Cardiac muscle cell (in vitro differentiated cells and primary cell): ENCODE data around the gene CHRNA7. TPM values are rescaled to one million over a fixed set of nuclear protein-coding genes. Genes with fewer than 3 reads are reported as not detected.

Source experiments
- DNase-seq, 2 donors: peaks; one replicate each; pipeline versions ENCODE4 v3.0.0 to v3.0.0-alpha.2; 2010 to 2017; ENCODE audit warnings: low read depth in 1 of 2, low spot score in 1 of 2
- H3K27ac ChIP-seq: fragments of 200-600 bp; sonication (generic); 2 replicates; pipeline ENCODE4 v1.5.1; 2016
- H3K27me3 ChIP-seq: fragments of 200-600 bp; sonication (generic); 2 replicates; pipeline ENCODE4 v1.6.0; 2016; ENCODE audit warnings: control low read depth
- H3K36me3 ChIP-seq: fragments of 200-600 bp; sonication (generic); 2 replicates; pipeline ENCODE4 v1.5.1; 2016; ENCODE audit warnings: control low read depth
- H3K4me1 ChIP-seq: fragments of 200-600 bp; sonication (generic); 2 replicates; pipeline ENCODE4 v1.8.1; 2017; ENCODE audit warnings: low read depth, mild to moderate bottlenecking, mixed run types
- H3K4me3 ChIP-seq: fragments of 200-600 bp; sonication (generic); 2 replicates; pipeline ENCODE4 v1.5.1; 2016; ENCODE audit warnings: mild to moderate bottlenecking
- H3K9me3 ChIP-seq: fragments of 200-600 bp; sonication (generic); 2 replicates; pipeline ENCODE4 v1.5.1; 2017; ENCODE audit warnings: low read depth, mild to moderate bottlenecking, control low read depth
- CTCF ChIP-seq: IDR thresholded peaks from 2 replicates; pipeline ENCODE4 v1.5.1; 2012; ENCODE audit warnings: low read depth, mild to moderate bottlenecking, low read length
- polyA plus RNA-seq: library from polyadenylated mRNA; unstranded; fragments of >200 nt; fragmentation: Nextera tagmentation; extraction: Ambion mirVana; gene quantifications from 2 replicates; pipeline ENCODE4 v1.2.1, GENCODE V29; 2016
- total RNA-seq: library from RNA; depleted of rRNA; stranded (reverse); fragments of >200 nt; gene quantifications from 2 replicates; pipeline ENCODE4 v1.2.3, GENCODE V29; 2016

CHRNA7 gene
- total and polyA plus RNA-seq, 2 experiments from 2014 or later = 4.1 to 7.7 TPM

- H3K36me3 ChIP-seq = no peaks in the 10 kb centered on the region
- no peak for DNase-seq
- H3K27ac ChIP-seq = no peak overlapping the region
- H3K4me1 ChIP-seq = no peaks in the 10 kb centered on the region
- TF ChIP-seq CTCF = no peak
- no peaks in the 10 kb centered on the region for H3K27me3 ChIP-seq
- no peaks in the 10 kb centered on the region for H3K9me3 ChIP-seq
- no peak overlapping the region for H3K4me3 ChIP-seq
Measured at GRCh38 chr15:32113224-32113623, 82.9 kb downstream of the CHRNA7 start.

- Histone ChIP-seq H3K4me3 (no peak overlapping the region), H3K27me3 (no peaks in the 10 kb centered on the region), H3K27ac (no peak overlapping the region), H3K4me1 (peaks cover 7% of the 10 kb centered on the region), H3K9me3 (no peaks in the 10 kb centered on the region), H3K36me3 (no peaks in the 10 kb centered on the region)
- DNase-seq = no peak
- no peak for TF ChIP-seq CTCF
Measured at GRCh38 chr15:32117122-32117521, 86.8 kb downstream of the CHRNA7 start.

- Histone ChIP-seq H3K27me3 (no peaks in the 10 kb centered on the region), H3K4me1 (peaks cover 7% of the 10 kb centered on the region), H3K27ac (no peak overlapping the region), H3K36me3 (no peaks in the 10 kb centered on the region), H3K9me3 (no peaks in the 10 kb centered on the region), H3K4me3 (no peak overlapping the region)
- no peak for TF ChIP-seq CTCF
- DNase-seq = no peak
Measured at GRCh38 chr15:32119286-32119685, 89.0 kb downstream of the CHRNA7 start.

GRCh38 chr15:32119694-32120330, 89.5 kb downstream of the CHRNA7 start:
- no peak overlapping the region for H3K27ac ChIP-seq
- no peaks in the 10 kb centered on the region for H3K27me3 ChIP-seq
- H3K36me3 ChIP-seq = no peaks in the 10 kb centered on the region
- H3K9me3 ChIP-seq = no peaks in the 10 kb centered on the region
- TF ChIP-seq CTCF = no peak
- DNase-seq = no peak
- no peak overlapping the region for H3K4me3 ChIP-seq
- peaks cover 7% of the 10 kb centered on the region for H3K4me1 ChIP-seq

GRCh38 chr15:32120577-32121383, 90.5 kb downstream of the CHRNA7 start:
- TF ChIP-seq CTCF = no peak
- H3K4me1 ChIP-seq = peaks cover 15% of the 10 kb centered on the region
- no peak for DNase-seq
- no peaks in the 10 kb centered on the region for H3K27me3 ChIP-seq
- no peak overlapping the region for H3K4me3 ChIP-seq
- no peak overlapping the region for H3K27ac ChIP-seq
- no peaks in the 10 kb centered on the region for H3K36me3 ChIP-seq
- no peaks in the 10 kb centered on the region for H3K9me3 ChIP-seq
